ENCODE results near the gene FAM181A.

FAM181A gene

GRCh38 chr14:93962701-93963601 is 35.8 kb downstream of the FAM181A start:
- DNase-seq (ENCODE audit: low read depth) = peak; percentile 47

- DNase-seq (ENCODE audit: low read depth) = no peak
Observed at GRCh38 chr14:93963692-93964091, 36.5 kb downstream of the FAM181A start.

- no peak for DNase-seq (ENCODE audit: low read depth)
Observed at GRCh38 chr14:93964281-93964680, 37.1 kb downstream of the FAM181A start.

GRCh38 chr14:93964820-93965286 is 37.7 kb downstream of the FAM181A start:
- no peak for DNase-seq (ENCODE audit: low read depth)

GRCh38 chr14:93965287-93965821 is 38.2 kb downstream of the FAM181A start:
- no peak for DNase-seq (ENCODE audit: low read depth)

- no peak for DNase-seq (ENCODE audit: low read depth)
Observed at GRCh38 chr14:93965946-93966474, 38.9 kb downstream of the FAM181A start.

- peak; percentile 44 for DNase-seq (ENCODE audit: low read depth)
Observed at GRCh38 chr14:93967637-93968250, 40.6 kb downstream of the FAM181A start.

GRCh38 chr14:93969082-93969828 is 42.1 kb downstream of the FAM181A start:
- no peak for DNase-seq (ENCODE audit: low read depth)

GRCh38 chr14:93970585-93970964 is 43.4 kb downstream of the FAM181A start:
- DNase-seq (ENCODE audit: low read depth) = no peak

- no peak for DNase-seq (ENCODE audit: low read depth)
Observed at GRCh38 chr14:93970965-93971634, 44.0 kb downstream of the FAM181A start.

- DNase-seq (ENCODE audit: low read depth) = no peak
Observed at GRCh38 chr14:93971635-93972027, 44.5 kb downstream of the FAM181A start.

GRCh38 chr14:93972618-93973205 is 45.6 kb downstream of the FAM181A start:
- no peak for DNase-seq (ENCODE audit: low read depth)

GRCh38 chr14:93973607-93974006 is 46.5 kb downstream of the FAM181A start:
- DNase-seq (ENCODE audit: low read depth) = no peak

GRCh38 chr14:93974299-93974698 is 47.2 kb downstream of the FAM181A start:
- DNase-seq (ENCODE audit: low read depth) = no peak

GRCh38 chr14:93974833-93975232 is 47.7 kb downstream of the FAM181A start:
- no peak for DNase-seq (ENCODE audit: low read depth)

GRCh38 chr14:93975791-93976476 is 48.8 kb downstream of the FAM181A start:
- DNase-seq (ENCODE audit: low read depth) = no peak

- DNase-seq (ENCODE audit: low read depth) = no peak
Observed at GRCh38 chr14:93976477-93977057, 49.4 kb downstream of the FAM181A start, which contains the start of gene ASB2. Gene ASB2 (minus strand): TSS chr14:93976570. CDS start chr14:93964539, 12,031 bp downstream.

GRCh38 chr14:93977171-93977570 is 50.0 kb downstream of the FAM181A start:
- DNase-seq (ENCODE audit: low read depth) = no peak

GRCh38 chr14:93977790-93978581 is 50.8 kb downstream of the FAM181A start:
- DNase-seq (ENCODE audit: low read depth) = no peak
